SKM-1 treated with dmso at 0.1 percent for 144 hours (cell line): Measurements from ENCODE around the gene PXMP4.
"Not testable (repeated sequence)": the region's sequence is repeated elsewhere in the genome, so short reads cannot be mapped to it uniquely, and the experiment has no call there.

Experiments
- DNase-seq: peaks from one replicate; lab custom pipeline; 2025; ENCODE audit not compliant: unreplicated experiment; lab: John Stamatoyannopoulos, UW

Gene PXMP4

GRCh38 chr20:33719989-33720709, at the start of gene PXMP4:
PXMP4 (minus strand) TSS chr20:33720310; CDS start chr20:33720207, 103 bp downstream.
- peak; percentile 96 for DNase-seq

- DNase-seq = no peak
These were observed 48.9 kb upstream of the PXMP4 start for GRCh38 chr20:33769043-33769442.

GRCh38 chr20:33767777-33768138, 47.6 kb upstream of the PXMP4 start:
- DNase-seq = no peak

- no peak for DNase-seq
These were observed 46.6 kb upstream of the PXMP4 start for GRCh38 chr20:33766686-33767085.

- DNase-seq = no peak
These were observed 45.5 kb upstream of the PXMP4 start for GRCh38 chr20:33765592-33765991.

GRCh38 chr20:33765099-33765498, 45.0 kb upstream of the PXMP4 start:
- no peak for DNase-seq

GRCh38 chr20:33761698-33762250, 41.7 kb upstream of the PXMP4 start:
- no peak for DNase-seq

- no peak for DNase-seq
These were observed 37.3 kb upstream of the PXMP4 start for GRCh38 chr20:33757458-33757857.

- no peak for DNase-seq
These were observed 36.9 kb upstream of the PXMP4 start for GRCh38 chr20:33757046-33757445.

GRCh38 chr20:33755936-33756490, 35.9 kb upstream of the PXMP4 start:
- DNase-seq = not testable (repeated sequence)

GRCh38 chr20:33753763-33754162, 33.7 kb upstream of the PXMP4 start:
- no peak for DNase-seq

GRCh38 chr20:33753143-33753542, 33.0 kb upstream of the PXMP4 start:
- no peak for DNase-seq

- DNase-seq = no peak
These were observed 31.7 kb upstream of the PXMP4 start for GRCh38 chr20:33751775-33752174.

GRCh38 chr20:33746325-33746998, 26.4 kb upstream of the PXMP4 start:
- no peak for DNase-seq

- DNase-seq = no peak
These were observed 24.8 kb upstream of the PXMP4 start for GRCh38 chr20:33744773-33745385.

- no peak for DNase-seq
These were observed 24.1 kb upstream of the PXMP4 start for GRCh38 chr20:33744181-33744580.

GRCh38 chr20:33740189-33740588, 20.1 kb upstream of the PXMP4 start:
- DNase-seq = no peak

GRCh38 chr20:33739493-33739892, 19.4 kb upstream of the PXMP4 start:
- no peak for DNase-seq

- no peak for DNase-seq
These were observed 16.9 kb upstream of the PXMP4 start for GRCh38 chr20:33736962-33737361.

GRCh38 chr20:33733654-33734576, 13.8 kb upstream of the PXMP4 start:
- peak; percentile 79 for DNase-seq
